Measurements from ENCODE around the gene TAGAP. TPM values are rescaled to one million over a fixed set of nuclear protein-coding genes. Genes with fewer than 3 reads are reported as not detected.

TAGAP gene
- total and polyA plus RNA-seq, 10 of the 15 experiments (the other 5 are each of a cell fraction or from before 2014, with no cell fraction given) = 5.3 to 27.4 (median 18.9) TPM

DNA sequence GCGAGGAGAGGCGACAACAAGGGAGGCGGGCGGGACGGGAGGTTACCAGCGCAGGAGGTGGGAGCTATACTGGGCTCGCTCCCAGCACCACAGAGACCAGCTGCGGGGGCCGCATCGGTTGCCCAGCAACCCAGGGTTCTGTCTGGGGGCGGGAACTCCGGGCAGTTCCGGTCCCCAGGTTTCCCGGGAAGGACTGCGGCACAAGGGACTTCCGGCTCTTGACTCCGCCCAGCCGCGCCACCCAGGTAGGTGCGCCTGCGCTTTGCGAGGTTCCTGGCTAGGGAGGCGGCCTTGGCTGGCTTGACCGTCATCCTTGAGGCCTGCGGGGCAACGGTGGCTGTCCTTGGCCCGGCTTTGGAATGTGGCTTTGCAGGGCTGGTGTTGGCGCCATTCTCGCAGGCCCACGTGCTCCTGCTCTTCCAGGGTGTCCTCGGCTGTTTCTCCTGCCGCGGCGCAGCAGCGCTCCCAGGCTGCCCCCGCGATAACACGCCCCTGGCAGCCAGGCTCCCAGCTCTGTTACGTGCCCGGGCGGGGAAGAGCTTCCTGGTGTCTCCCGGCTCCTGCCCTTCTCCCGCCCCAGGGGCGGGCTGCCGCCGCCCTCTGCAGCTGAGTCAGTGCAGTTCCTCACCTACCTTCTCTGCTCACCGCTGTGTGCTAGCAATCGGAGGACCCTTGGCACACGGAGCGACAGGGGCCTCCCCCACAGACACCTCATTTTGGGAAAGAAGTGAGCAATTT, 45.0 kb downstream of the TAGAP start, which contains the start of gene RSPH3 (continued):
- TF ChIP-seq ZNF207 (IDR thresholded peaks at IDR 0.05; ENCODE audit: borderline replicate concordance) (peak; percentile 60; the same call in 1 of the 2 replicates), REST (IDR thresholded peaks at IDR 0.05; ENCODE audit: low read depth, low read length) (no peak), SP1 (IDR thresholded peaks at IDR 0.05; ENCODE audit: low read depth, low read length) (peak; percentile 60), NRF1 (conservative IDR thresholded peaks at IDR 0.05; ENCODE audit: low read depth, low read length) (peak; percentile 84), JUNB (IDR thresholded peaks at IDR 0.05) (no peak), CBFB (IDR thresholded peaks at IDR 0.05; ENCODE audit: low read depth) (peak; percentile 56), MTA2 (IDR thresholded peaks at IDR 0.05; ENCODE audit: low read depth) (no peak), WRNIP1 (IDR thresholded peaks at IDR 0.05; ENCODE audit: borderline replicate concordance, low read depth, low read length) (no peak), BCL11A (IDR thresholded peaks at IDR 0.05; ENCODE audit: low read depth, low read length) (no peak), JUND (IDR thresholded peaks at IDR 0.05; ENCODE audit: low read depth, low read length) (no peak), NBN (IDR thresholded peaks at IDR 0.05) (0 out of 2 replicates have a peak, but pooled peaks have one; percentile 76), TCF7 (IDR thresholded peaks at IDR 0.05; ENCODE audit: borderline replicate concordance) (no peak), POLR2AphosphoS2 (IDR thresholded peaks at IDR 0.05; ENCODE audit: low read depth, low read length) (peak; percentile 92), HDAC6 (IDR thresholded peaks at IDR 0.05; ENCODE audit: unreplicated experiment) (no peak), TCF12 (IDR thresholded peaks at IDR 0.05; ENCODE audit: low read depth, low read length) (0 out of 2 replicates have a peak, but pooled peaks have one; percentile 19), ZNF217 (IDR thresholded peaks at IDR 0.05) (no peak), STAT3 (IDR thresholded peaks at IDR 0.05; ENCODE audit: low read depth, low read length) (no peak), RAD51 (IDR thresholded peaks at IDR 0.05) (no peak), CEBPB (IDR thresholded peaks at IDR 0.05; ENCODE audit: borderline replicate concordance in 1 of 2, low read depth in 2 of 2, low read length in 2 of 2) (no peak)
- TF ChIP-seq, protein P1, sequence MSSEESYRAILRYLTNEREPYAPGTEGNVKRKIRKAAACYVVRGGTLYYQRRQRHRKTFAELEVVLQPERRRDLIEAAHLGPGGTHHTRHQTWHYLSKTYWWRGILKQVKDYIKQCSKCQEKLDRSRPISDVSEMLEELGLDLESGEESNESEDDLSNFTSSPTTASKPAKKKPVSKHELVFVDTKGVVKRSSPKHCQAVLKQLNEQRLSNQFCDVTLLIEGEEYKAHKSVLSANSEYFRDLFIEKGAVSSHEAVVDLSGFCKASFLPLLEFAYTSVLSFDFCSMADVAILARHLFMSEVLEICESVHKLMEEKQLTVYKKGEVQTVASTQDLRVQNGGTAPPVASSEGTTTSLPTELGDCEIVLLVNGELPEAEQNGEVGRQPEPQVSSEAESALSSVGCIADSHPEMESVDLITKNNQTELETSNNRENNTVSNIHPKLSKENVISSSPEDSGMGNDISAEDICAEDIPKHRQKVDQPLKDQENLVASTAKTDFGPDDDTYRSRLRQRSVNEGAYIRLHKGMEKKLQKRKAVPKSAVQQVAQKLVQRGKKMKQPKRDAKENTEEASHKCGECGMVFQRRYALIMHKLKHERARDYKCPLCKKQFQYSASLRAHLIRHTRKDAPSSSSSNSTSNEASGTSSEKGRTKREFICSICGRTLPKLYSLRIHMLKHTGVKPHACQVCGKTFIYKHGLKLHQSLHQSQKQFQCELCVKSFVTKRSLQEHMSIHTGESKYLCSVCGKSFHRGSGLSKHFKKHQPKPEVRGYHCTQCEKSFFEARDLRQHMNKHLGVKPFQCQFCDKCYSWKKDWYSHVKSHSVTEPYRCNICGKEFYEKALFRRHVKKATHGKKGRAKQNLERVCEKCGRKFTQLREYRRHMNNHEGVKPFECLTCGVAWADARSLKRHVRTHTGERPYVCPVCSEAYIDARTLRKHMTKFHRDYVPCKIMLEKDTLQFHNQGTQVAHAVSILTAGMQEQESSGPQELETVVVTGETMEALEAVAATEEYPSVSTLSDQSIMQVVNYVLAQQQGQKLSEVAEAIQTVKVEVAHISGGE (CRISPR knock-in tag; IDR thresholded peaks at IDR 0.05) = peak; percentile 83
- TF ChIP-seq, protein P2, sequence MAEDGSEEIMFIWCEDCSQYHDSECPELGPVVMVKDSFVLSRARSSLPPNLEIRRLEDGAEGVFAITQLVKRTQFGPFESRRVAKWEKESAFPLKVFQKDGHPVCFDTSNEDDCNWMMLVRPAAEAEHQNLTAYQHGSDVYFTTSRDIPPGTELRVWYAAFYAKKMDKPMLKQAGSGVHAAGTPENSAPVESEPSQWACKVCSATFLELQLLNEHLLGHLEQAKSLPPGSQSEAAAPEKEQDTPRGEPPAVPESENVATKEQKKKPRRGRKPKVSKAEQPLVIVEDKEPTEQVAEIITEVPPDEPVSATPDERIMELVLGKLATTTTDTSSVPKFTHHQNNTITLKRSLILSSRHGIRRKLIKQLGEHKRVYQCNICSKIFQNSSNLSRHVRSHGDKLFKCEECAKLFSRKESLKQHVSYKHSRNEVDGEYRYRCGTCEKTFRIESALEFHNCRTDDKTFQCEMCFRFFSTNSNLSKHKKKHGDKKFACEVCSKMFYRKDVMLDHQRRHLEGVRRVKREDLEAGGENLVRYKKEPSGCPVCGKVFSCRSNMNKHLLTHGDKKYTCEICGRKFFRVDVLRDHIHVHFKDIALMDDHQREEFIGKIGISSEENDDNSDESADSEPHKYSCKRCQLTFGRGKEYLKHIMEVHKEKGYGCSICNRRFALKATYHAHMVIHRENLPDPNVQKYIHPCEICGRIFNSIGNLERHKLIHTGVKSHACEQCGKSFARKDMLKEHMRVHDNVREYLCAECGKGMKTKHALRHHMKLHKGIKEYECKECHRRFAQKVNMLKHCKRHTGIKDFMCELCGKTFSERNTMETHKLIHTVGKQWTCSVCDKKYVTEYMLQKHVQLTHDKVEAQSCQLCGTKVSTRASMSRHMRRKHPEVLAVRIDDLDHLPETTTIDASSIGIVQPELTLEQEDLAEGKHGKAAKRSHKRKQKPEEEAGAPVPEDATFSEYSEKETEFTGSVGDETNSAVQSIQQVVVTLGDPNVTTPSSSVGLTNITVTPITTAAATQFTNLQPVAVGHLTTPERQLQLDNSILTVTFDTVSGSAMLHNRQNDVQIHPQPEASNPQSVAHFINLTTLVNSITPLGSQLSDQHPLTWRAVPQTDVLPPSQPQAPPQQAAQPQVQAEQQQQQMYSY (CRISPR knock-in tag; IDR thresholded peaks at IDR 0.05) = no peak
